Stimulated activated CD4-positive, alpha-beta T cell treated with anti-CD3 and anti-CD28 coated beads, TNF-alpha, amount 100 ng/mL, for 24 hours (primary cell): ENCODE results near the gene EIF6.
A peak's percentile ranks its signal among the peaks of the same experiment; 100 is the strongest.

ENCODE experiments used
- DNase-seq, 3 experiments: peaks; one replicate each; pipeline ENCODE4 v3.0.0-alpha.2; 2020; ENCODE audit warnings: low read depth in 3 of 3

EIF6 gene

DNA sequence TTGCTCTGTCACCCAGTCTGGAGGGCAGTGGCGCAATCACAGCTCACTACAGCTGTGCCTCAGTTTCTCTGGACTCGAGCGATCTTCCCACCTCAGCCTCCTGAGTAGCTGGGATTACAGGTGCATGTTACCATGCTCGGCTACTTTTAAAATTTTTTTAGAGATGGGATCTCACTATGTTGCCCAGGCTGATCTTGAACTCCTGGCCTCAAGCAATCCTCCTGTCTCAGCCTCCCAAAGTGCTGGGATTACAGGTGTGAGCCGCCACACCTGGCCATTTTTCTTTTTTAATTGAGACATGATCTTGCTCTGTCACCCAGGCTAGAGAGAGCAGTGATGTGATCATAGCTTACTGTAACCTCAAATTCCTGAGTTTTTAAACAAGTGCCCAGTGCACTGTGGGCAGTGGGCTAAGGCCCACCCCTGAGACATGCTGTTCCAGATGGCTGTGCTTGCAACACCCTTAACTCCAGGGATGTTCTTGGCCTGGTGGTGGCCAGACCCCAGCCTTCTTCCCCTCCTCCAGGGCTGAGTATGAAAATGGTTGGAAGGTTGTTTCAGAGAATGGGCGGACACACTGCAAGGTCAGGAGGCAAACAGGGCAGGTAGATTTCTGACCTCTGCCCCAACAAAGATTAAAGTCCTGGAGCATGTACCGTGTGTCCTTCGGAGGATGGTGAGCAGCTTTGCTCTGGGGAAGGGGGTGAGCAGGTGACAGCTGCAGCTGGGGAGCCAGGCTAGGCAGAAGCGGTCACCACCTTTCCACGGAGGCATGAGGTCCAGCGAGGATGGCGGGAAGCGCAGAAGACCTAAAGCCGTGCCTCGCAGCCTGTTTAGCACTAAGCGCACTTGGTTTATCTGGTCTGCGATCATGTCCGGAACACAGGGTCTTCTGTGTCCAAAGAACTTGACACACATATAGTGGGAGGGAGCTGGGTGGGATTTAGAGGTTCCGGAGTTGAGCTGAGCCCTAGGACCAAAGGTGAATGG, 9.0 kb upstream of the EIF6 start:
- DNase-seq = no peak

DNA sequence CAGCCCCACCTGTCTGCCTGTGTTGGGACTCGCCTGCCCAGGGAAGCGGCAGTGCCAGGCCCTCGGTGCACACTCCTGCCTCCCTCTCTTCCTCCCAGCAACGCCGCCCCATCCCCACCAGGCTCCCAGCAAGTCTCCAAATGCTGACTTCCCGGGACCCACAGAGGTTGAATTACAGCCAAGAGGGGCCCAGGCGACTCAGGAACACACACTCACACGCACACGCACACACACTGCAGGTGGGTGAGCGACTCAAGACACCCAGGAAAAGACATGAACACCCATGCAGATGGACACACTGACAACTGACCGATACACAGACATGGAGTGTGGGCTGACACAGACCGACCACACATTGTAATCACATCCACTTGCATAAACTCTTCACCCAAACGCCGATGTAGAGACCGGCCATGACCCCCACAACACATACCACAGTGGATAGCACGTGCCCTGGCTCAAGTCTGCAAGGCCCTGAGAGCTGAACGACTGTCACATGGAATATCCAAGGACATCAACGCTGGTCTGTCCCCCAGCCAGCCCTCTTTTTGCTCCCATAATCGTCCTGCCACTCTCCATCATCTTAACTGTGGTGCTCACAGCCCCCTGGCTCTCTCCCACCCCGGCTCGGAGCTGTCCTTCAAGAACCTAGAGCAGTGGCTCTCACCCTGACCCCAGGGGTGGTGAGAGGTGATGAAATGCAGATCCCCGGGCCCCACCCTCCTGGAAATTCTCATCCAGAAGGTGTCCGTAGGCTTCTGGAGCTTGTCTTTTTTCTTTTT, 8.1 kb upstream of the EIF6 start:
- DNase-seq = no peak

DNA sequence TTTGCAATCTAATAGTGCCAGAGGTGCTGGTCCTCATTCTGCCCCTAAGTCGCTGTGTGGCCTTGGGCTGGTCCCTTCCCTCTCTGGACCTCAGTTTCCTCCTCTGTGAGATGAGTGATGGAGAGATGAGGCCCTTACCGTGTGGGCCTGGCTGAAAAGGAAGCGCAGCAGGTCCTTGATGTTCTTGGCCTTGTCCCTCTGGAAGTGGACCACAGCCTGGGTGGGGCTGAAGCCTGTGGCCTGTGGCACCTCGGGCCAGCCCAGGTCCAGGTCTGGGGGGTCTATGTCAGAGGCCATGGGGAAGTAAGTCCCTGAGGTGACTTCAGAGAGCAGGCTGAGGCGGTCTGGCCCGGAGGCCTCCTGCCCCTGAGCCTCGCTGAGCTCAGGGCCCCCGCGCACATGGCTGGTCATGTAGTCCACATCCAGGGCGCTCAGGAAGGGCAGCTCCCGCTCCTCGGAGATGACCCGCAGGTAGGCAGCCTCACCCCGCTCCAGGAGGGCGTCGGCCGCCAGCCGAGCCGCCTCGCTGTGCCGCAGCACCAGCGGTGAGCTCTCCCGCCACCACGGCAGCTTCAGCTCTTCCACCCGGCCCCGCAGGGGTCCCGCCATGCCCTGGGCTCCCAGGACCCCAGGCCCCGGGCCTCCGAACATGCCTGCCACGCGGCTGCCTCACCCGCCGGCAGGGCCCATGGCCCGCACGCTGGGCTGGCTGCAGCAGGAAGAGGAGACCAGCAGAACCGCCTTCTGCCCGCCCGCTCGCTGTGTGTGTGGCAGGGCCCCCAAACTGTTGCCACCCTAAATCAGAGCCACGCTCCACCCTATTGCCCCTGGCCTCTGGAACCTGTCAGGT, 7.3 kb upstream of the EIF6 start, which contains the start of gene FAM83C:
FAM83C (minus strand) TSS at position 772 of the 850 bp plus-strand sequence; CDS start at position 651, 121 bp downstream.
- no peak for DNase-seq

DNA sequence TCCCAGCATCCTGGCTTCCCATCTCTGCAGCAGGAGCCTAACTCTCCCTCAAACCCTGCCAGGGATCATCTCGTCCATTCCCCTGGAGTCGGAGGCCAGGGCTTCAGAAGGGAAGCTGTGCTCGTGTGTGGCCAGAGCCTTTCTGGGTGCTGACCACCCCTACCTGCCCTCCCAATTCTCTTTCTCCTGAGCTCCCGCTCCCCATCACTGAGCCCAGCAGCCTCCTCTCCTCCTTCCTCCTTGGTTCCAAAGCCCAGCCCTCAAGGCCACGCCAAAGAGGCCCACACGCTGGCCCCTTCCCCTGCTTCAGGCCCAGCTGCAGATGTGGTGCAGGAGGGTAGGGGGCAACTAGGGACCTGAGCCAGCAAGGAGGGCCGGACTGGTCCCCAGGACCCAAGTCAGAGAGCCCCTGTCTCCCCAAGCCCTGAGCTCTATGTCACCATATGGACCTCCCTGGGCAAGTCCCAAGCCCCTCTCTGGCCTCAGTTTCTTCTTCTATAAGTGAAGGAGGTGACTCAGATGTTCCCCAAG, 6.4 kb upstream of the EIF6 start:
- DNase-seq = no peak

DNA sequence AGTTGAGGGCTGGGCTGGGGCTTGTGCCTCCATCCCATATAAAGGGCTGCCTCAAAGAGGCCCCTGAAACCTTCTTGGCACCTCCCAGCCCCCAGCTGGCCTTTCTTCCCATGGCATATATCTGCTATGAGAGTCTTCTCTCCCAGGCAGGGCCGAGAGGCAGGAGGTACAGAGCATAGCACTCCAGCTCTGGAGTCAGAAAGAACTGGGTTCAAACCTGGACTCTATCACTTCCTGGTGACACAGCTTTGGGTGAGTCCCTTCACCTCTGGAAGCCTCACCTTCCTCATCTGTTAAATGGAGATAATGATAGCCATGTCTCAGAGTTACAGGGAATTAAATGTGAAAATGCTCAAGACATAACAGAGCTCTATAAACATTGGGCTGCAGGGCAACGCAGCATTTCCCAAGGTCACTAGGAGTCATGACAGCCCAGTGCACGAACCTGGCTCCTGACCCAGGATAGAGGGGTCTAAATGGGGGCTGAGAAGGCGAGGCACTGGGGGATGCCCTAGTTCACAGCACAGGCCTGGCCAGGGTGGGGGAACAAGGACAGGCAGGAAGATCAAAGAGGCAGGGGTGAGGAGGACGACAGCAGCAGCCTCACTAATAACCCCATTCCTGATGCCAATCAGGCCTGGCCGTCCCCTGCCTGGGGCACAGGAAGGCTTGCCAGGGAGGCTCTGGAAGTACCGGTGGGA, 5.8 kb upstream of the EIF6 start:
- DNase-seq = no peak

DNA sequence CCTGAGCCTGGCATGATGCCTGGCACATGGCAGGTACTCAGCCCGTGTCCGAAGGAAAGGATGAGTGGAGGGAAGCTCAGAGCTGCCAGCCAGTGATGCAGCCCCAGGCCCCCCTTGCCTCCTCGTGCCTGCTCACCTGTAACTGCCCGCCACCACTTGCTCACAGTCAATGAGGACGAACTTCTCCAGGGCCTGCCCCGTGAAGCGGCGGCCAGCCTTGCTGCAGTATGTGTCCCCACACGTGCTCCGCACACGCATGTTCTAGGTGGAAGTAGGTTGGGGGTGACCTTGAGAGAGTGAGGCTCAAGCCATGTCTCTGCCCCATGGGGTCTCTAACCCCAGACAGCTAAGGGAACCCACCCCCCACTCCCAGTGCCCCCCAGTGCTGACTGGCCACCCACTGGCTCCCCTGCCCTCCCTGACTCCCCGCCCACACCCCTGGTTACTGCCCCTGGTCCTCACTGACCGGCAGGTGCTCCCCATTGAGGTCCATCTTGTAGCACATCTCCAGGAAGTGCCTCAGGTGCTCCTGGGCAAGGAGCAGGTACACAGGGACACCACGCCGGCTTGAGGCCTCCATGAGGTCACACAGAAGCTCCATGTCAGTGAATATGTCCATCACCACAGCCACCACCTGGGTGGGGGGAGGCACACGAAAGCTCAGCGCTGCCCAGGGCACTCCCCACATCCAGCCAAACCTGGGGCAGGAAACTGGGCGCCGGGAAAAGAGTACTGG, 3.9 kb upstream of the EIF6 start:
- no peak for DNase-seq

DNA sequence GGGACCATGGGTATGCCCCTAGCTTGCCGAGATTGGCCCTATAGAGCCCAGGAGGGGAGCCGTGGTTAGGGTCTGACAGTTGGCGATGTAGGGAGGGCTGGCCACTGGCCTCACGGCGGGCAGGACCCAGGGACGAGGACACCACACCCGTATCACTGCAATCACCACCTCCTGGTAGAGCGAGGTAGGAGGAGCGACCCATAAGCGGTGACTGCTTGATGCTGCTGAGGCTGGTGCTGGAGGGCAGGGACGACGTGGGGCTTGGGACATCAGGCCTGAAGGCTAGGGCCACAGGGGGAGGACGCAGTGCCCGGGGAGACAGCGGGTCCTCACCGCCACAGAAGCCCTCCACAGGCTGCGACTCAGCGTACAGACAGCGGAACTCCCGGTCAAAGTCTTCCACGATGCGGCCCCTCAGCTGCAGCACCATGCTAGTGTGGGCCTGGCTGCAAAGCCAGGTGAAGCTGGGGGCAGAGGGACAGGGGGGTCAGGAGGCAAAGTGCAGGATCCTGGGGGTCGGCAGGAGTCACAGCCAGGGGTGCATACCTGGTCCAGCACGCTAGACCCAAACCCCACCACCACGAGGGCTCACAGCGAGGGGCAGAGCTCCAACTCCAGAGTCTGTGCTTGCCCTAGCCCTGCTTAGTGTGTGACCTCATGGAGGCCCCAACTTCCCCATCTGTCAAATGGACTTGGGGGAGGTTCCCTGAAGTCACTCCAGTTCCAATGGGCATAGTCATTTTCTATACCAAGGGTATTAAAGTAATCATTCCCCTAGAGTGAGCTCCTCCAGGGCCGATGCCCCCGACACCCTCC, 3.1 kb upstream of the EIF6 start:
- DNase-seq = no peak

DNA sequence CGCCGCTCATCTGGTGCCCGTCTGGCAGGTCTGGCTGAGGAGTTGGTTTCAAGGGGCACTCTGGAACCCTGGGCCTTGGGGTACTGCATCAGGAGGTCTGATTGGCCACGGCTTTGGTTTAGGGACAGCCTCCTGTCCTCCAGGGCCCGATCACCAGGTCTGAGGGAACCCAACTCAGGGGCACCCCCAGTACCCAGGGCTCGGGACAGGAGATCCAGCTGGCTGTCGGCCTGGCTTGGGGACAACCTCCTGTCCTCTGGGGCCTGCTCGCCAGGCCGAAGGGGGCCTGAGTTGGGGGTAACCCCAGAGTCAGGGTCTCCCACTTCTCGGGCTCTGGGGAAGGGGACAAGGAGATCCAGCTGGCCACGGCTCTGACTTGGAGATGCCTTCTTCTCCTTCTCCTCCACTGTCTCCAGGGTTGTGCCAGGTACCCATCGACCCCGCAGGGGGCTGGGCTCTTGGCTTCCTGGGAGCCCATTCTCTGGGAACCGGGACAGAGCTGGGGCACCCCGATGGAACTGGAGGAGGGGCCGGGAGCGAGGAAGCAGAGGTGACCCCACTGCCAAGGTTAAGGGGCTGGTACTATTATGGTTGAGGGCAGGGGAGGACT, 2.4 kb upstream of the EIF6 start:
- no peak for DNase-seq

DNA sequence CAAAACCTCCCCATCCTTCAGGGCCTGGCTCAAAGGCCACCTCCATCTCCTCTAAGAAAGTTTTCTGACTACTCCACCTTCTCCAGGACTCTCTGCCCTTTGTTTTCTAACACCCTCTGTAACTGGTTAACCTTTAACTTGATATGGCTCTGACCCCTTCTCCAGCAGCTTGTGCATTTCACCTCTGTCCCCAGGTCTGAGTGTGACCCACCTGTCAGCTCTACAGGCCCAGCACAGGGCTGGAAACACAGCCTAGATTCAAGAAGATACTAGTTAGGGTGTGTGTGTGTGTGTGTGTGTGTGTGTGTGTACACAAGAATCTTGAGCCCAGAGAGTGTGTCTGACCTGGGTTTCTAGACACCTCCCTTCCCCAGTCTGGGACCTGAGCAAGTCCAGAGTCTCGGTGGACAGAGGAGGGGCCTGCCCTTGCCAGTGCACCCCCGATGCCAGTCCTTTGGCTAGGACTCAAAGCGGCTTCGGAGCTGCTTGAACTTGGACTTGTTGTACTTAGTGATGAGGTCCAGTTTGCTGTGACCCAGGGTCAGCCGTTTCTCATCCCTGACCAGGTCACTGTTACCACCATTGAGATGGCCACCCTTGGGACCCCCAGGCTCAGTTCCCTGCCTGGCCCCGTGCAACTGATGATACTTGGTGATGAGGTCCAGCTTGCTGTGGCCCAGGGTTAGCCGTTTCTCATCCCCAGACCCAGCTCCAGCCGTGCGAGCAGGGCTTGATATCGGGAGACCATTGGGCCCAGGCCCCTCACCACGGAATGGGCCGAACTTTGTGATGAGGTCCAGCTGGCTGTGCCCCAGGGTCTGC, 1.7 kb upstream of the EIF6 start:
- DNase-seq = no peak

DNA sequence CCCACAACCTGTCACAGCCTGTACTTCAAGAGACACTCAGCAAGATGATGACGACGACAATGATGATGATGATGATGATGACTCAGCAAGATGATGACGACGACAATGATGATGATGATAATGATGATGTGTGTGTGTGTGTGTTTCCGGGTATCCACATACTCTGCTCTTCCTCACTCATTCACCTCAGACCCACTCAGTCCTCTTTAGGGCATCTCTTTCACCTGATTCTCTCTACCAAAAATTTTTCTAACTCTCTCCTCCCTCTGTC, 1.2 kb upstream of the EIF6 start:
- no peak for DNase-seq

DNA sequence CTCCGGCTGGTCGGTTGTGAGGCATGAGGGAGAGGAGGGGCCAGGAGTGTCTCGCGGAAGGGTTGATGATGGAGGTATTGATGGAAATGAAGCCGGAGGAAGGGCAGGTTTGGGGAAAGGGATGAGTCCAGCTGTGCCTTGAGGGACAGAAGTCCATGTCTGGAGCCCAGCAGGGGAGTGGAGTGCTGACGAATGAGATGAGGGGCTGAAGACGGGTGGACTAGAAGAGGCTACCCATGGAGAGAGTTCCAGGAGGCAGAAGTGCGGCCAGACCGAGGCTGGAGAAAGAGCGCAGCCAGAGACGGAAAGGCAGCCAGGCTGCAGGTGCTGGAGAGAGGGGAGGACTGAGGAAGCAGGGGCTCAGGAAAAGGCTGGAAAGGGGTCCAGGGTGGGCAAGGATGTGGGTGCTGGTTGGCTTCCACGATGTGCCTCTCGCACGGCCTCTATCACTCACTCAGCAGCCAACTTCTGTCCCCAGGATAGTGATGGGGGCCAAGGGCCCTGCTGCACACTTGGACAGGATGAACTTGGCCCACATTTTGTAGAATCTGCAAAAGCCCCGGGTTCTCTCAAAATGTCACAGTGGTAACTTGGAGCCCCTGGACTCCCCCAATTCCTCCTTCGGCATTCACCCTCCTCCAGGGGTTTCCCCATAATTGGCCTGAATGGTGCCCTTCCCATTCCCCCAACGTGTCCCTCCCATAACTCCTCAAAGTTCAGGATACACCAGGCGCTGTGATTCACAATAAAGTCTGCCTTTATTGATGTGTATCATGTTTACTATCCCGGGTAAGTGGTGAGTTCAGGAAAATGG, 627 bp upstream of the EIF6 start:
- DNase-seq = no peak

DNA sequence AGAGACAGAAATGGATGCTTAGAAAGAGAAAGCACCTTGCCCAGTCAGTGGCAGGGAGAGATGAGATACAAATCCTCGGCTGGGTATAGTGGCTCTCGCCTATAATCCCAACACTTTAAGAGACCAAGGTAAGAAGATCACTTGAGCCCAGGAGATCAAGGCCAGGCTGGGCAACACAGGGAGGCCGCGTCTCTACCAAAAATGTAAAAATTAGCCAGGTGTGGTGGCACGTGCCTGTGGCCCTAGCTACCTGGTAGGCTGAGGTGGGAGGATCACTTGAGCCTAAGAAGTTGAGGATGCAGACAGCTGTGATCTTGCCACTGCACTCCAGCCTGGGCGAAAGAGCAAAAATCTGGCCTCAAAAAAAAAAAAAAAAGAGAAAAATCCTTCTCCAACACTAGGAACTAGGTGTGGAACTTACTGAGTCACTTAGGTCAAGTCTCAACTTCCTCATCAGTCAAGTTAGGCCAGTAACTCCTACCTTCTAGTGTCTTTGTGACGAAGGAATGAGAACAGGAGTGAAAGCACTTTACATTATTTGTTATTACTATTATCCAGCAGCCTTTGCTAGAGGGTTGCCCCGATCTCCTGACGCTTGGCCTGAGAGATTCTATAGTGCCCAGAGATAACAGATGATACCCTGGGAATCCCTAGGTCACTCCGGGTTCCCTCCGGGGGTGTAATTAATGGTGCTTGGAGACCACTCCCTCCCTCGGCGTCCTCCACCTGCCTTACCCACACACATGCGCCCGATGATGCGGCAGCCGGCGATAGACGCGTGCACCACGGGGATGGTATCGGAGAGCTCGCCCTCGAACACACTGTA, 918 bp downstream of the EIF6 start:
- DNase-seq = peak in 1 of 3 experiments; percentile 28

DNA sequence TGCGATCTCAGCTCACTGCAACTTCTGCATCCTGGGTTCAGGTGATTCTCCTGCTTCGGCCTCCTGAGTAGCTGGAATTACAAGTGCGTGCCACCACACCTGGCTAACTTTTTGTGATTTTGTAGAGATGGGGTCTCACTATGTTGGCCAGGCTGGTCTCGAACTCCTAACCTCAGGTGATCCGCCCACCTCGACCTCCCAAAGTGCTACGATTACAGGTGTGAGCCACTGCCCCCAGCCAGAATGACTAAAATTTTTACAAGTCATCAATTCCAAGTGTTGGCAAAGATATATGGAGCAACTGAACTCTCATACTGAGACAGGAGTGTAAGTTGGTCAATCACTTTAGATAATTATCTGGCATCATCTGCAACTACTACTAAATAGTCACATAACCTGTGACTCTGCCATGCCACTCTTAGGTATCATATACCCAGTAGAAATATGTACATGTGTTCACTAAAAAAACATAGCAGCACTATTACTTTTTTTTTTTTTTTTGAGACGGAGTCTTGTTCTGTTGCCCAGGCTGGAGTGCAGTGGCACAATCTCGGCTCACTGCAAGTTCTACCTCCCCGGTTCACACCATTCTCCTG, 3.0 kb downstream of the EIF6 start:
- DNase-seq = no peak

DNA sequence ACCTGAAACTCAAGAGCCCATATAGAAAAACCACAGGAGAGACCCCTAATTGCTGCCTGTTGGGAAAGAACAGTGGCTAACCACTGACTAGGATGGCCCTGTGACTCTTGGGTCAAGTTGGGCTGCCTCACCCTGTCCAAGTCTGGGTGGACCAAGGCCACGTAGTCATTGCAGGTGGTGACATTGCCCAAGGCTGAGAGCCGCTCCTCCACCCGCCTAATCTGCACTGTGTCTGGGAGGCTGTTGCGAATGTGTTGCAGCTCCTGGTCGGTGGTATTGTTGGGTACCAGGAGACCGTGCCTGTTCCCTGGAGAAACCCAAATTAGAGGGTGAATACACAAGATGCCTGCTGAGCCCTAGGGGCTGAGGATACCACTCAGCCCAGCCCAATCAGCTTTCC, 4.0 kb downstream of the EIF6 start:
- no peak for DNase-seq

DNA sequence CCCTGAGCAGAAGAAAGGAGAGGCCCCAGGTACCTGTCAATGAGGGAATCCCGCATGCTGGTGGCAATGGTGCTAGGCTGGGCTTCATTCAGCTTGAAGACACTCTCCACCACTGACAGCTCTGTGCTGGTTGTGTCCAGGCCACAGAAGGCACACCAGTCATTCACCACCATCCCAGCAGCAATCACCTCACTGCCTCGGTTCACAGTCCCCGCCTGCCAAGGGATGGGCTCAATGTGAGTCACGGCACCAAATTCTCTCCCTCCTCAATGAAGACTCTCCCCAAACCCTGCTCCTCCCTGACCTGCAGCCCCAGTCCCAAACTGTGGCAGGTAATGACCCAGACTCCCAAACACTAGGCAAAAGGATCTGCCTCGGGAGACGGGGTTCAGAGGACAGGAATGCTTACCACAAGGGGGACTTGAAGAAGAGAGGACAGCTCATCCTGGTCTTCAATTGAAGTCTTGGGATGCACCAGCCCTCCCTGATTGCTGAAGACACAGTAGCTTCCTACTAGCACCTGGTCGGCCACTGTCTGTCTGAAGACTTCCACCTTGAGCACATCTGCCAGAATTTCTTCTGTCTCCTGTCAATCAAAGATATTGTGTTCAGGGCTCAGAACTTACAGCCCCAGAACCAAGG, 4.9 kb downstream of the EIF6 start:
- no peak for DNase-seq

DNA sequence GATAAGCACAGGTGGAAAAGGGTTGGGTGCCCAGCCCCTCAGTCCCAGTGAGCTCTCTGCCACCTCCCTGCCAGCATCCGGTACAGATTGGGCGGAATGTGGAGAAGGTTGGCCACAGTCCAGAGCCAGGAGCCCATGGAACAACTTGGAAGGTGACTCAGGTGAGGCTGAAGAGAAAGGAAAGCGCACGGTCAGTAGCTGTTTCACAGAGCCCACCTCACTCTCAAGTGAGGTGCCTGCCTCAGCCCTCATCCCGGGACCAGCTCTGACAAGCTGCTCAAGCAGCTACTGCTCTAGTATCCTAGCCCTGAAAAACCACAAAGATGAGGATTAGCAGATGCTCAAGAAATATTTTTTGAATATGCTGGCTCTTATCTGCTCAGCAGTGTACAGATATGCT, 5.5 kb downstream of the EIF6 start:
- DNase-seq = no peak
